HepG2 (cell line): ENCODE results near the gene P2RY8.
"Not testable (repeated sequence)": the region's sequence is repeated elsewhere in the genome, so short reads cannot be mapped to it uniquely, and the experiment has no call there.

Source experiments
- ATF2 ChIP-seq: sonication (generic); formaldehyde crosslinking; IDR thresholded peaks from 2 replicates; pipeline ENCODE4 v1.4.0; 2020; ENCODE audit warnings: missing genetic modification reagents
- EZH2 ChIP-seq: conservative IDR thresholded peaks from 2 replicates; pipeline ENCODE4 v1.6.1; 2012; ENCODE audit warnings: mild to moderate bottlenecking, low read depth, low read length, moderate library complexity
- POLR2A ChIP-seq, 2 experiments: IDR thresholded peaks; 2 replicates each; pipeline ENCODE4 v1.6.1; 2011; ENCODE audit warnings: low read depth in 2 of 2, low read length in 2 of 2, mild to moderate bottlenecking in 1 of 2, moderate library complexity in 1 of 2; ENCODE audit not compliant: insufficient read depth in 1 of 2
- PRDM4 ChIP-seq: sonication (generic); formaldehyde crosslinking; IDR thresholded peaks from 2 replicates; pipeline ENCODE4 v1.9.0; 2021; ENCODE audit warnings: missing genetic modification reagents, borderline replicate concordance
- ZNF124 ChIP-seq: sonication (generic); formaldehyde crosslinking; IDR thresholded peaks from 2 replicates; pipeline ENCODE4 v1.4.0; 2020; ENCODE audit warnings: missing genetic modification reagents
- ZNF234 ChIP-seq: sonication (generic); formaldehyde crosslinking; conservative IDR thresholded peaks from 2 replicates; pipeline ENCODE4 v1.5.1; 2020; ENCODE audit warnings: mild to moderate bottlenecking, missing genetic modification reagents

GRCh38 chrX:1539146-1539545, 2.2 kb upstream of the P2RY8 start:
- TF ChIP-seq ZNF124 (CRISPR knock-in tag); POLR2A (IDR thresholded peaks at IDR 0.05; ENCODE audit: insufficient read depth in 1 of 2, low read depth in 2 of 2, low read length in 2 of 2); EZH2; ZNF234 (CRISPR knock-in tag); ATF2; PRDM4 (CRISPR knock-in tag): not testable (repeated sequence)
